H9 (cell line): ENCODE measurements around the gene PSMD10. TPM values are rescaled to one million over a fixed set of nuclear protein-coding genes. Genes with fewer than 3 reads are reported as not detected.

Experiments
- DNase-seq: peaks from one replicate; pipeline ENCODE4 v3.0.0-alpha.2; 2017
- H2AFZ ChIP-seq: one replicate; pipeline ENCODE4 v1.6.1; 2013; ENCODE audit warnings: mild to moderate bottlenecking, low read length, control low read depth, moderate library complexity
- H2AK5ac ChIP-seq: 2 replicates; pipeline ENCODE4 v1.6.1; 2013; ENCODE audit warnings: low read length, control low read depth, mixed read lengths; ENCODE audit not compliant: insufficient read length
- H2BK120ac ChIP-seq: one replicate; pipeline ENCODE4 v1.6.1; 2013; ENCODE audit warnings: low read depth, mild to moderate bottlenecking, low read length, control low read depth, inconsistent platforms; ENCODE audit not compliant: poor library complexity, severe bottlenecking
- H2BK12ac ChIP-seq: 2 replicates; pipeline ENCODE4 v1.6.1; 2013; ENCODE audit warnings: low read length, control low read depth, mixed read lengths, low read depth; ENCODE audit not compliant: insufficient read length
- H2BK15ac ChIP-seq: 2 replicates; pipeline ENCODE4 v1.6.1; 2013; ENCODE audit warnings: low read depth, low read length, control low read depth
- H2BK20ac ChIP-seq: one replicate; pipeline ENCODE4 v1.6.1; 2013; ENCODE audit warnings: low read depth, mild to moderate bottlenecking, low read length, control low read depth, inconsistent platforms; ENCODE audit not compliant: poor library complexity, severe bottlenecking
- H2BK5ac ChIP-seq: 2 replicates; pipeline ENCODE4 v1.6.1; 2013; ENCODE audit warnings: low read length, control low read depth, mixed read lengths; ENCODE audit not compliant: insufficient read length
- H3K14ac ChIP-seq: 2 replicates; pipeline ENCODE4 v1.6.1; 2013; ENCODE audit warnings: low read length, control low read depth; ENCODE audit not compliant: insufficient read depth
- H3K18ac ChIP-seq: 2 replicates; pipeline ENCODE4 v1.6.1; 2013; ENCODE audit warnings: low read depth, mild to moderate bottlenecking, mixed read lengths, low read length, control low read depth; ENCODE audit not compliant: insufficient read length
- H3K23ac ChIP-seq: 2 replicates; pipeline ENCODE4 v1.6.1; 2013; ENCODE audit warnings: low read length, control low read depth, mixed read lengths, low read depth; ENCODE audit not compliant: insufficient read length
- H3K23me2 ChIP-seq: 2 replicates; pipeline ENCODE4 v1.6.1; 2013; ENCODE audit warnings: low read depth, mild to moderate bottlenecking, mixed read lengths, low read length, control low read depth; ENCODE audit not compliant: insufficient read length, poor library complexity, severe bottlenecking
- H3K27ac ChIP-seq: 2 replicates; pipeline ENCODE4 v1.5.1; 2013; ENCODE audit warnings: low read length, control low read depth, mixed read lengths, low read depth; ENCODE audit not compliant: insufficient read length
- H3K27me3 ChIP-seq: 2 replicates; pipeline ENCODE4 v1.6.1; 2013; ENCODE audit warnings: low read length, control low read depth, inconsistent platforms; ENCODE audit not compliant: insufficient read depth
- H3K4ac ChIP-seq: 2 replicates; pipeline ENCODE4 v1.6.1; 2013; ENCODE audit warnings: low read depth, mild to moderate bottlenecking, control low read depth, inconsistent platforms, low read length, moderate library complexity
- H3K4me1 ChIP-seq: 2 replicates; pipeline ENCODE4 v1.6.1; 2013; ENCODE audit warnings: low read length, control low read depth, inconsistent platforms; ENCODE audit not compliant: insufficient read depth
- H3K4me2 ChIP-seq: 2 replicates; pipeline ENCODE4 v1.6.1; 2013; ENCODE audit warnings: low read length, control low read depth, mixed read lengths; ENCODE audit not compliant: insufficient read length, insufficient read depth
- H3K56ac ChIP-seq: 2 replicates; pipeline ENCODE4 v1.6.1; 2013; ENCODE audit warnings: low read depth, mild to moderate bottlenecking, mixed read lengths, low read length, control low read depth; ENCODE audit not compliant: insufficient read length
- H3K79me1 ChIP-seq: 2 replicates; pipeline ENCODE4 v1.6.1; 2013; ENCODE audit warnings: low read depth, mild to moderate bottlenecking, moderate library complexity, low read length, control low read depth, inconsistent platforms; ENCODE audit not compliant: insufficient read depth, poor library complexity, severe bottlenecking
- H3K79me2 ChIP-seq: 2 replicates; pipeline ENCODE4 v1.6.1; 2013; ENCODE audit warnings: low read length, control low read depth, inconsistent platforms; ENCODE audit not compliant: insufficient read depth
- H3K9ac ChIP-seq: 2 replicates; pipeline ENCODE4 v1.6.1; 2013; ENCODE audit warnings: low read length, control low read depth, mixed read lengths; ENCODE audit not compliant: insufficient read length; ENCODE audit errors: extremely low read depth
- H3K9me3 ChIP-seq: one replicate; pipeline ENCODE4 v1.6.1; 2013; ENCODE audit warnings: low read depth, low read length, inconsistent platforms; ENCODE audit not compliant: control insufficient read depth
- H3T11ph ChIP-seq: one replicate; pipeline ENCODE4 v1.6.1; 2013; ENCODE audit warnings: mild to moderate bottlenecking, low read length, control low read depth, inconsistent platforms
- H4K20me1 ChIP-seq: one replicate; pipeline ENCODE4 v1.6.1; 2013; ENCODE audit not compliant: control insufficient read depth, insufficient read length, insufficient read depth
- H4K5ac ChIP-seq: 2 replicates; pipeline ENCODE4 v1.6.1; 2013; ENCODE audit warnings: low read depth, mild to moderate bottlenecking, mixed read lengths, low read length, control low read depth; ENCODE audit not compliant: insufficient read length
- H4K8ac ChIP-seq: replicated peaks from 2 replicates; pipeline ENCODE4 v1.6.1; 2013; ENCODE audit warnings: low read length, control low read depth, mixed read lengths, low read depth; ENCODE audit not compliant: insufficient read length
- H4K91ac ChIP-seq: 2 replicates; pipeline ENCODE4 v1.6.1; 2013; ENCODE audit warnings: low read depth, mild to moderate bottlenecking, moderate library complexity, mixed read lengths, low read length, control low read depth; ENCODE audit not compliant: insufficient read length
- H3K27ac Mint-ChIP-seq, 3 experiments: 2 replicates in 2 of 3; 3 replicates in 1 of 3; pipeline ENCODE4 v1.8.0; 2020 to 2021; ENCODE audit warnings: mixed read lengths in 3 of 3, mild to moderate bottlenecking in 1 of 3, moderate library complexity in 1 of 3
- H3K27me3 Mint-ChIP-seq: 2 replicates; pipeline ENCODE4 v1.8.0; 2021; ENCODE audit warnings: low read depth, mild to moderate bottlenecking, moderate library complexity, mixed read lengths
- H3K36me3 Mint-ChIP-seq, 3 experiments: 2 replicates in 2 of 3; 3 replicates in 1 of 3; pipeline ENCODE4 v1.8.0; 2020 to 2021; ENCODE audit warnings: low read depth in 3 of 3, mixed read lengths in 3 of 3; ENCODE audit not compliant: insufficient read depth in 1 of 3
- H3K4me1 Mint-ChIP-seq, 2 experiments: 2 replicates each; pipeline ENCODE4 v1.8.0; 2020; ENCODE audit warnings: mixed read lengths in 2 of 2
- H3K4me3 Mint-ChIP-seq, 2 experiments: 2 replicates in 1 of 2; 3 replicates in 1 of 2; pipeline ENCODE4 v1.8.0; 2020 to 2021; ENCODE audit warnings: mild to moderate bottlenecking in 2 of 2, mixed read lengths in 2 of 2, moderate library complexity in 1 of 2
- H3K9me3 Mint-ChIP-seq, 2 experiments: 2 replicates in 1 of 2; 3 replicates in 1 of 2; pipeline ENCODE4 v1.8.0; 2020; ENCODE audit warnings: mild to moderate bottlenecking in 2 of 2, mixed read lengths in 2 of 2, moderate library complexity in 1 of 2
- CTCF ChIP-seq: fragments of 200-600 bp; sonication (generic); conservative IDR thresholded peaks from 3 replicates; pipeline ENCODE4 v1.8.0; 2021; ENCODE audit warnings: antibody characterized with exemption, mild to moderate bottlenecking
- WGBS: extraction: QIAGEN DNeasy Blood & Tissue Kit; methylation state at CpG from one replicate; pipeline ENCODE4 v1.1.7; 2013; ENCODE audit warnings: missing lambda C conversion rate, low lambda C conversion rate, mixed read lengths; ENCODE audit not compliant: insufficient read length; ENCODE audit errors: extremely low coverage; 5-methylcytosine and 5-hydroxymethylcytosine counted together
- total RNA-seq: library from RNA; stranded (reverse); gene quantifications from 2 replicates; pipeline ENCODE4 v1.2.1, GENCODE V29; 2021

PSMD10 gene
- total RNA-seq, 1 experiment from 2014 or later, result 93.9 TPM

GRCh38 chrX:108131471-108131870 is 40.1 kb upstream of the PSMD10 start:
- H2BK5ac ChIP-seq, result no peak overlapping the region
- no peaks in the 10 kb centered on the region for H3K79me1 ChIP-seq
- H3K79me2 ChIP-seq, result no peaks in the 10 kb centered on the region
- H3K4ac ChIP-seq, result no peak overlapping the region
- no peaks in the 10 kb centered on the region for H3K9me3 ChIP-seq
- no peak overlapping the region for H2BK20ac ChIP-seq
- H3K9ac ChIP-seq, result no peak overlapping the region
- no peak overlapping the region for H3K18ac ChIP-seq
- no peak overlapping the region for H2BK12ac ChIP-seq
- no peaks in the 10 kb centered on the region for H3K23me2 ChIP-seq
- peaks cover 7% of the 10 kb centered on the region; the same call in 1 of the 2 replicates for H3K4me1 ChIP-seq
- no peak overlapping the region for H3K4me3 Mint-ChIP-seq
- no peaks in the 10 kb centered on the region; the same call in 1 of the 2 replicates for H3K27me3 Mint-ChIP-seq
- H3K4me1 Mint-ChIP-seq, result peaks cover 16 to 18% of the 10 kb centered on the region in 2 experiments
- WGBS, result no CpG with 5 or more reads among the region's 2 CpGs
- no peak overlapping the region for H3K4me2 ChIP-seq
- H2BK15ac ChIP-seq, result no peak overlapping the region
- DNase-seq, result no peak
- TF ChIP-seq CTCF, result no peak
- no peak overlapping the region for H2BK120ac ChIP-seq
- no peak overlapping the region for H3K23ac ChIP-seq
- no peaks in the 10 kb centered on the region; the same call in 1 of the 2 replicates for H3K27me3 ChIP-seq
- no peak overlapping the region for H4K91ac ChIP-seq
- H3K9me3 Mint-ChIP-seq, result no peaks in the 10 kb centered on the region
- no peak overlapping the region for H3K27ac Mint-ChIP-seq
- no peak overlapping the region for H2AFZ ChIP-seq
- no peaks in the 10 kb centered on the region for H4K20me1 ChIP-seq
- no peak overlapping the region for H3K27ac ChIP-seq
- no peak overlapping the region for H3T11ph ChIP-seq
- H3K56ac ChIP-seq, result no peak overlapping the region
- no peak overlapping the region for H4K5ac ChIP-seq
- H3K36me3 Mint-ChIP-seq, result no peaks in the 10 kb centered on the region; a peak in 2 of 7 replicates
- H3K14ac ChIP-seq, result no peak overlapping the region
- no peak overlapping the region for H4K8ac ChIP-seq
- no peak overlapping the region for H2AK5ac ChIP-seq
